A673 (cell line): ENCODE measurements around the gene OR4E1.

Experiments
- CTCF ChIP-seq: fragments of 300-800, 200-600 bp; sonication (generic); conservative IDR thresholded peaks from 2 replicates; pipeline ENCODE4 v1.5.1; 2017; ENCODE audit warnings: low read depth, mild to moderate bottlenecking, antibody characterized with exemption, low read length, moderate library complexity, mixed read lengths
- EZH2 ChIP-seq: fragments of 200-600 bp; sonication (generic); IDR thresholded peaks from 2 replicates; pipeline ENCODE4 v1.6.1; 2017; ENCODE audit warnings: borderline replicate concordance, low read depth, mild to moderate bottlenecking, mixed read lengths, antibody characterized with exemption, low read length; ENCODE audit not compliant: poor library complexity, severe bottlenecking

DNA sequence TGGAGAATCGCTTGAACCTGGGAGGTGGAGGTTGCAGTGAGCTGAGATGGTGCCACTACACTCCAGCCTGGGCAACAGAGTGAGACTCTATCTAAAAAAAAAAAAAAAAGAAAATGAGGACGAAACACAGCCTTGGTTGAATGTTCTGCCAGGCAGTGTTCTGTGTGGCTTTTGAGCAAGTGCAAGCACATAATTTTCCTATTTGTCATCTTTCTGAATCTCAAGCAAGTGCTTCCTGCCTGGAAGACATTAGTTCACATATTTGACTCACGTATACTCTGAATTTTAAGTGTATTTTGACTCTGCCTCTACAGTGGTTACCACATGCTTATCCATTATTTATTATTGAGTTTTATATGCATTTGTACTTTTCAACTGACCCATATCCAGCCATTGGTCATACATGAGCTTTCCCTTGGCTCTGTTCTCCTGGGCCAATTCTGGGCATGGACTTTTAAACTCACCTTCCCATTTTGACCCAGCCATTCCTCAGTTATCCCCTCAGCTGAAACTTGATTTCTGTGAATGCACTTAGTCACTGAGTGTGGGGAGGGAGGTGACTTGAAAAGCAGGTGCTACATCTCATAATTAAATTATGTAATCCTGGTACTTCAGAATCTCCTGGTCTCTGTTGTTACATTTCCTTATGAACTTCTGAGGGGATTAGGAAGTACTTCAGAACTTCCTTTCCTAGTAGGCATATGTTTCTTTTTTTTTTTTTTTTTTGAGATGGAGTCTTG is 47.0 kb downstream of the OR4E1 start:
- no peak for TF ChIP-seq CTCF
- TF ChIP-seq EZH2: no peak
